Measurements from ENCODE around the gene VPS39. TPM values are rescaled to one million over a fixed set of nuclear protein-coding genes. Genes with fewer than 3 reads are reported as not detected.

The VPS39 gene
- total RNA-seq, 1 donor from 2014 or later: 76.8 TPM

DNA sequence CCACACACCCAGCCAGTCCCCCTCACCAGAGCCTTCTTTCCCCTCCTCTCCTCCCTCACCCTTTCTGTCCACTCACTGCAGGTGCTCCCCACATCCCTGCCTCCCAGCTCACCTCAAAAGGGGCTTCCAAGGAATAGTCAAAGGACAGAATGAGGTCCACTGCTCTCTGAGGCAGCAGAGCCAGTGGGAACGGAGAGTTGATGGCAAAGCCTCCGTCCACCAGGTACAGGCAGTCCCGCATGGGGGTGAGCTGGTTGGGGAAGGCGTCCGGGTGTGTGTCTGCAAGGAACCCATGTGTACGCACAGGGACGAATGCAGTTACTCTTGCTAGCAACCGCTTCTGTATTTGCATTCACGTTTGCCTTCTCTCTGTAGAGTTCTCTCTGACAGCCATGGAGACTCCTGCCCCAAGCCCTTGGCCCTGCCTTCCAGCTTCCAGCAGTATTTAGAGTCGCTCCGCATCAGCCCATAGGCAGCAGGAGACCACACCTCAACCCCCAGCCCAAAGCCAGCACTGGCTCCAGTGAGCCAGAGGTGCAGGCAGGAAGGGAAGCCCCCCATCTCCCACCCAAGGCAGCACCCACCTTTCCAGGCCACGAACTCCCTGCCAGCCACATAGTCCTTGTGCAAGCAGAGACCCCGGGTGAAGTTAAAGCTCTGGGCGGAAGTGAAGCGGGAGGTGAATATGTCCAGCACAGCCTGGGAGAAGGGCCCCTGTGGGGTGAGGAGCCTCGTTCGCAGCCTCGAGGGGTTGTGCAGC, 64.1 kb downstream of the VPS39 start:
- TF ChIP-seq, protein P1, sequence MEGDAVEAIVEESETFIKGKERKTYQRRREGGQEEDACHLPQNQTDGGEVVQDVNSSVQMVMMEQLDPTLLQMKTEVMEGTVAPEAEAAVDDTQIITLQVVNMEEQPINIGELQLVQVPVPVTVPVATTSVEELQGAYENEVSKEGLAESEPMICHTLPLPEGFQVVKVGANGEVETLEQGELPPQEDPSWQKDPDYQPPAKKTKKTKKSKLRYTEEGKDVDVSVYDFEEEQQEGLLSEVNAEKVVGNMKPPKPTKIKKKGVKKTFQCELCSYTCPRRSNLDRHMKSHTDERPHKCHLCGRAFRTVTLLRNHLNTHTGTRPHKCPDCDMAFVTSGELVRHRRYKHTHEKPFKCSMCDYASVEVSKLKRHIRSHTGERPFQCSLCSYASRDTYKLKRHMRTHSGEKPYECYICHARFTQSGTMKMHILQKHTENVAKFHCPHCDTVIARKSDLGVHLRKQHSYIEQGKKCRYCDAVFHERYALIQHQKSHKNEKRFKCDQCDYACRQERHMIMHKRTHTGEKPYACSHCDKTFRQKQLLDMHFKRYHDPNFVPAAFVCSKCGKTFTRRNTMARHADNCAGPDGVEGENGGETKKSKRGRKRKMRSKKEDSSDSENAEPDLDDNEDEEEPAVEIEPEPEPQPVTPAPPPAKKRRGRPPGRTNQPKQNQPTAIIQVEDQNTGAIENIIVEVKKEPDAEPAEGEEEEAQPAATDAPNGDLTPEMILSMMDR (conservative IDR thresholded peaks at IDR 0.05): no peak

DNA sequence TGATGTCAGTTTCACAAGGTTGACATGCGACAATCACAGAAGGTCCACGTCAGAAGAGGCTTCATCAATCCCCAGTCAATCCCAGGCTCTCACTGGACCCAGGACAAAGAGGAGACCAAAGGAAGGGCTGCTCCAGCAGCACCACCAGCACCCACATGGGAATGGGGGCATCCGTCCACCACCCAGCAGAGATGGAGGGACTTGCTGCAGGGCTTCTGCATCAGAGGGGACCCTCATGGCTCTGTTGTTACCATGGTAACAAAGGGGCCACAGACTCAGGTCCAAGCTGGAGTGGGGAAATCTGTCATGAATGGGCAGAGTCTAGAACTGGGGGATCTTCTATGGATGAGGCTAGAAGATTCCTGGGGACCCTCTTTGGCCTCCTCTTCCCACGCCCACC, 64.7 kb downstream of the VPS39 start:
- no peak for DNase-seq (ENCODE audit: extremely low spot score, unreplicated experiment)
- TF ChIP-seq, protein P1 (conservative IDR thresholded peaks at IDR 0.05): no peak
- H3K36me3 Mint-ChIP-seq: no peaks in the 10 kb centered on the region
- peaks cover 6% of the 10 kb centered on the region for H3K27me3 Mint-ChIP-seq
- H3K27ac Mint-ChIP-seq: no peak overlapping the region
- no peaks in the 10 kb centered on the region for H3K9me3 Mint-ChIP-seq
- H3K4me3 Mint-ChIP-seq: no peak overlapping the region
- no peaks in the 10 kb centered on the region for H3K4me1 Mint-ChIP-seq (ENCODE audit: unreplicated experiment)

More for the DNA sequence above, 64.1 kb downstream of the VPS39 start:
- peaks cover 4% of the 10 kb centered on the region for H3K27me3 Mint-ChIP-seq
- H3K27ac Mint-ChIP-seq: no peak overlapping the region
- H3K4me3 Mint-ChIP-seq: no peak overlapping the region
- no peaks in the 10 kb centered on the region for H3K9me3 Mint-ChIP-seq
- H3K36me3 Mint-ChIP-seq: no peaks in the 10 kb centered on the region
- peaks cover 7% of the 10 kb centered on the region for H3K4me1 Mint-ChIP-seq (ENCODE audit: unreplicated experiment)
- no peak for DNase-seq (ENCODE audit: extremely low spot score, unreplicated experiment)

DNA sequence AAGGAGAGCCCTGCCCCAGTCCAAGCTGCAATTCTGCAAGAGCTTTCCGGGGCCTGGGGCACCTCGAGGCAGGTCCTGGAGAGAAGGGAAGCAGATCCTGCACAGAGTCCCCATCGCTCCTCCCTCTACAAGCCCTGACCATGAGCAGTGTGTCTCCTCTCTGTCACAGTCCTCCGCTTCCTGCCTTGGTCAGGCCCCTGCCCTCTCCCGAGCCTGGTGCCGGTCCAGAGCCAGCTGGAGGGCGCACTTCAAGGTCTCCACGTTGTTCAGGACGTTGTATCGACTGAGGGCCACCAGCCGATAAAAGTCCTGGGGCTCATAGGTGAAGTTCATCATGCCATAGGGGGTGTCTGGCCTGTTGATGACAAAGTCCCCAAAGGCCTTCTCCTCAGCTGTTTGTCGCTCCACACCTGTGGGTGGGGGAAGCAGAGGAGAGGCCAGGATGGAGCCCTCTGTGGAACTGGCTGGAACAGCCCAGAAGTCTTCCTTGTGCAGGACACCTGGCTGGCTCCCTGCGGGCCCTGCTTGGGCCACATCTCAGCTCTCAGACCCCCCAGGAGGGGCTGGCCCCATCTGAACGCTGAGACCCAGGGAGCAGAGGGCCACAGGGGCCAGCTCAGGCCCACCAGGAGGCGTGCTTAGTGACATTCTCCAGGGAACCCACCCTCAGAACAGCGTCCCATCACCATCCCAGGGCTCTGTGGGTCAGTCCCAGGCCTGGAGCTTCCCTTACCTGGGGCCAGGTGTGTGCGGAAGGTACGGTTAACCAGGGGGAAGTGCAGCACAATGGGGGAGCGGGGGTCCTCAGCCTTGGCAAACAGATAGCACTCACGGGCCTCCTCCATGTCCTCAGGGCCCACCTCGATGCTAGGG, 66.1 kb downstream of the VPS39 start:
- no peak for DNase-seq (ENCODE audit: extremely low spot score, unreplicated experiment)
- Mint-ChIP-seq H3K4me1 (ENCODE audit: unreplicated experiment) (peaks cover 4% of the 10 kb centered on the region), H3K27me3 (peaks cover 10% of the 10 kb centered on the region), H3K36me3 (no peaks in the 10 kb centered on the region), H3K27ac (no peak overlapping the region), H3K4me3 (no peak overlapping the region), H3K9me3 (no peaks in the 10 kb centered on the region)
- TF ChIP-seq, protein P1 (conservative IDR thresholded peaks at IDR 0.05): no peak

DNA sequence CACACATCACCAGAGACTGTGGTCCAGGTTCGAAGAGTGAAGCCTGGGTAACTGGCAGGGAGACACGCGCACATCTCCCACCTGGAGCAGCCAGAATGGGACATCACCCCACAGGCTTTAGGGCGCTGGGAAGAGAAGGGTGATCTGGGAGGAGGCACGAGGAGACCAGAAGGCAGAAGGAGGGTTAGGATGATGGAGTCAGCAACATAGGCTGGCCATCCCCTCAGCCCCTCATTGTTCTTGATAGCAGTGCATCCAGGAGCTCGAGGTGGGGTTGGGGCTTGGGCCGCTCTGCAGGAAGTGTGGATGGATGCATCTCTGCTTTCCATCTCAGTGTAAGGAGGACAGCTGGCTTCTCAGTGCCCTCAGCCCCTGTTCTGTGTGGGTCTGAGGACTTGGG, 66.9 kb downstream of the VPS39 start:
- no peak overlapping the region for H3K4me3 Mint-ChIP-seq
- peaks cover 10% of the 10 kb centered on the region for H3K27me3 Mint-ChIP-seq
- peaks cover 4% of the 10 kb centered on the region for H3K4me1 Mint-ChIP-seq (ENCODE audit: unreplicated experiment)
- no peak overlapping the region for H3K27ac Mint-ChIP-seq
- no peaks in the 10 kb centered on the region for H3K36me3 Mint-ChIP-seq
- TF ChIP-seq, protein P1 (conservative IDR thresholded peaks at IDR 0.05): no peak
- no peaks in the 10 kb centered on the region for H3K9me3 Mint-ChIP-seq
- DNase-seq (ENCODE audit: extremely low spot score, unreplicated experiment): no peak

DNA sequence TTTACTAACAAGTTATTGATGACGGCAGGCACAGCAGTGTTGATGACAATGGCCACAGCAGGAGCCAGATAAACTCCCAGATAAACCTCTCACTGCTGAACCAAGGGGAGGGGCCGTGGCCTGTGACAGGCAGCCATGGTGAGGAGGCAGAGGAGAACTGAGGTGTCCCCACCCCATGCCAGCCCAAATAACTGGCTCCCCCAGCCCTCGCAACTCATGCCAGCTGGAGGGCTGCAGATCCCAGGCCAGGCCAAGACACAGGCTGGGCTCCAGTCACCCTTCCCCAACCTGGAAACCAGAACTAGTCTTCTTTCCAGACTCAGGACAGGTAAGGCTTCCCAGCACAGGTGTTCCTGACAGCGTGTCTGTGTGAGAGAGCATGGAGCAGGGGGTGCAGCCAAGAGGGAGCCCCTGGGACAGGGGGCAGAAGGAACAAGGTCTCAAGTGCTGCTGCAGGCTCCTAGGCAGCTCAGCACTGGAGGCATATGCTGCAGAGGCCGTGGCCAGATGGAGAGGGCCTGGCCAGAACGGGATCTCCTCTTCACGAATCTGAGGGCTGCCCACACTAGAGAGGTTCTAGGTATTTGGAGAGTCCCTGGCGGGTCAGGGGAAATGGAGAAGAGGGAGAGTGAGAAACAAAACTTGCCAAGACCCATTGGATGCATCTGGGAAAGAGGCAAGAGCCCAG, 67.6 kb downstream of the VPS39 start:
- TF ChIP-seq, protein P1 (conservative IDR thresholded peaks at IDR 0.05): no peak
- H3K4me1 Mint-ChIP-seq (ENCODE audit: unreplicated experiment): peaks cover 4% of the 10 kb centered on the region
- H3K36me3 Mint-ChIP-seq: no peaks in the 10 kb centered on the region
- H3K27ac Mint-ChIP-seq: no peak overlapping the region
- H3K27me3 Mint-ChIP-seq: peaks cover 10% of the 10 kb centered on the region
- no peak overlapping the region for H3K4me3 Mint-ChIP-seq
- H3K9me3 Mint-ChIP-seq: no peaks in the 10 kb centered on the region
- DNase-seq (ENCODE audit: extremely low spot score, unreplicated experiment): no peak
